Upper lobe of right lung (tissue), 1 donor: ENCODE data around the gene ADCK1. TPM values are rescaled to one million over a fixed set of nuclear protein-coding genes. Genes with fewer than 3 reads are reported as not detected.
"Not testable (repeated sequence)": the region's sequence is repeated elsewhere in the genome, so short reads cannot be mapped to it uniquely, and the experiment has no call there.

Experiments used
- ATAC-seq: fragments of 200-7000 bp; cut with Tn5 transposase; one replicate; pipeline ENCODE4 v1.9.1; 2020; ENCODE audit warnings: mild to moderate bottlenecking, moderate library complexity
- DNase-seq: peaks from one replicate; pipeline ENCODE4 v3.0.0-alpha.2; 2020
- H3K27ac ChIP-seq: fragments of 200-600 bp; one replicate; pipeline ENCODE4 v1.8.0; 2022
- H3K27me3 ChIP-seq: fragments of 200-600 bp; one replicate; pipeline ENCODE4 v1.8.0; 2022; ENCODE audit warnings: mild to moderate bottlenecking
- H3K36me3 ChIP-seq: fragments of 200-600 bp; one replicate; pipeline ENCODE4 v1.8.0; 2022
- H3K4me1 ChIP-seq: fragments of 200-600 bp; one replicate; pipeline ENCODE4 v1.8.0; 2022
- H3K4me3 ChIP-seq: fragments of 200-600 bp; one replicate; pipeline ENCODE4 v1.8.0; 2022; ENCODE audit warnings: mild to moderate bottlenecking
- H3K9me3 ChIP-seq: fragments of 200-600 bp; one replicate; pipeline ENCODE4 v1.8.0; 2022
- CTCF ChIP-seq: fragments of 200-600 bp; IDR thresholded peaks from one replicate; pipeline ENCODE4 v1.8.0; 2022; ENCODE audit warnings: antibody characterized with exemption
- intact Hi-C: fragments of 100-400 bp; cut with DNase I; formaldehyde crosslinking; loops from one replicate; pipeline ENCODE4 v1.11.0; 2022
- total RNA-seq: library from RNA; stranded (reverse); fragmentation: NEBNext Ultra II Directional; extraction: Animal tissue kit (Norgen Biotek cat#: 25700); gene quantifications from one replicate; pipeline ENCODE4 v1.2.1, GENCODE V29; 2021
- donor health status: DM: no; HTN: yes; CAD: no; lungs with severe emphysema.

The ADCK1 gene
- total RNA-seq, 1 donor from 2014 or later: 8.5 TPM

- H3K36me3 ChIP-seq: no peaks in the 10 kb centered on the region
- H3K4me1 ChIP-seq: peaks cover 16% of the 10 kb centered on the region
- intact Hi-C loops: no loop called here
- H3K4me3 ChIP-seq: peak overlapping the region; percentile 97
- no peaks in the 10 kb centered on the region for H3K9me3 ChIP-seq
- no peak for DNase-seq
- TF ChIP-seq CTCF: peak; percentile 35
- H3K27me3 ChIP-seq: no peaks in the 10 kb centered on the region
- ATAC-seq: peak; percentile 49
- peak overlapping the region; percentile 93 for H3K27ac ChIP-seq
Observed at GRCh38 chr14:77761205-77761931, 38.5 kb upstream of the ADCK1 start.

DNA sequence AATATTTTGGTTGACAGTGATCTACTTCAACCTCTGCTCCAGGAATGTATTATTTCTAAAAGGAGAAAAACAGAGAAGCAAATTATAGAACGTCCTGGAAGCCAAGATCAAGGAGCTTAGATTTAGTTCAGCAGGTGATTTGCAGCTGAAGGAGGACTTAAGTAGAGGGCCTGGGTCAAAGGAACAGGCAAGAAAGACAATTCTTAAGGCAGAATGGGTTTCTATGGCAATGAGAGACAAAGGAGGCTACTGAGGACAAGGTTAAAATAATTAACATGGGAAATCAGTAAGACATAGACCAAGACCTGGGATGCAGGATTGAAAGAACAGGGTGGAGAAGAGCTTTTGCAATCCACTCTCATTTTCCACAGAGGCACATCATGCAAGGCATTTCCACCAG is 36.6 kb upstream of the ADCK1 start:
- Histone ChIP-seq H3K27me3 (no peaks in the 10 kb centered on the region), H3K4me1 (peaks cover 16% of the 10 kb centered on the region), H3K4me3 (no peak overlapping the region), H3K27ac (no peak overlapping the region), H3K9me3 (no peaks in the 10 kb centered on the region), H3K36me3 (no peaks in the 10 kb centered on the region)
- intact Hi-C loops: no loop called here
- no peak for TF ChIP-seq CTCF
- no peak for ATAC-seq
- no peak for DNase-seq

- Histone ChIP-seq H3K4me3 (no peak overlapping the region), H3K9me3 (no peaks in the 10 kb centered on the region), H3K27me3 (no peaks in the 10 kb centered on the region), H3K4me1 (peaks cover 11% of the 10 kb centered on the region), H3K27ac (no peak overlapping the region), H3K36me3 (no peaks in the 10 kb centered on the region)
- no peak for DNase-seq
- intact Hi-C loops: no loop called here
- ATAC-seq: no peak
- TF ChIP-seq CTCF: no peak
Observed at GRCh38 chr14:77763978-77764377, 35.9 kb upstream of the ADCK1 start.

GRCh38 chr14:77768442-77769069 is 31.4 kb upstream of the ADCK1 start:
- H3K4me3 ChIP-seq, H3K27me3 ChIP-seq, H3K9me3 ChIP-seq, ATAC-seq, H3K36me3 ChIP-seq, intact Hi-C loops, DNase-seq, H3K27ac ChIP-seq, H3K4me1 ChIP-seq: not testable (repeated sequence)

- H3K4me3 ChIP-seq, H3K9me3 ChIP-seq, intact Hi-C loops, H3K27ac ChIP-seq, H3K36me3 ChIP-seq, H3K4me1 ChIP-seq, ATAC-seq, DNase-seq, H3K27me3 ChIP-seq: not testable (repeated sequence)
Observed at GRCh38 chr14:77773966-77774365, 25.9 kb upstream of the ADCK1 start.

- no peaks in the 10 kb centered on the region for H3K9me3 ChIP-seq
- H3K36me3 ChIP-seq: no peaks in the 10 kb centered on the region
- H3K27me3 ChIP-seq: no peaks in the 10 kb centered on the region
- no peaks in the 10 kb centered on the region for H3K4me1 ChIP-seq
- no peak overlapping the region for H3K4me3 ChIP-seq
- DNase-seq (no peak), ATAC-seq (no peak)
- no peak overlapping the region for H3K27ac ChIP-seq
- intact Hi-C loops: no loop called here
- no peak for TF ChIP-seq CTCF
Observed at GRCh38 chr14:77782202-77782601, 17.7 kb upstream of the ADCK1 start.
